Progenitor cell of endocrine pancreas (in vitro differentiated cells): ENCODE measurements around the gene MYOZ1. TPM values are rescaled to one million over a fixed set of nuclear protein-coding genes. Genes with fewer than 3 reads are reported as not detected.

Source experiments
- DNase-seq: peaks from one replicate; pipeline ENCODE4 v3.0.0; 2021; ENCODE audit warnings: low spot score; ENCODE audit not compliant: unreplicated experiment
- H3K27ac Mint-ChIP-seq: 2 replicates; pipeline ENCODE4 v1.8.0; 2021; ENCODE audit warnings: mild to moderate bottlenecking, moderate library complexity, mixed read lengths
- H3K27me3 Mint-ChIP-seq: 2 replicates; pipeline ENCODE4 v1.8.0; 2021; ENCODE audit warnings: mixed read lengths
- H3K36me3 Mint-ChIP-seq: 2 replicates; pipeline ENCODE4 v1.8.0; 2022; ENCODE audit warnings: mixed read lengths; ENCODE audit not compliant: insufficient read depth
- H3K4me1 Mint-ChIP-seq: 2 replicates; pipeline ENCODE4 v1.8.0; 2021; ENCODE audit warnings: low read depth, mixed read lengths
- H3K4me3 Mint-ChIP-seq: 2 replicates; pipeline ENCODE4 v1.8.0; 2021; ENCODE audit warnings: low read depth, mild to moderate bottlenecking, moderate library complexity, mixed read lengths
- H3K9me3 Mint-ChIP-seq: 2 replicates; pipeline ENCODE4 v1.8.0; 2021; ENCODE audit warnings: low read depth, mixed read lengths
- total RNA-seq: library from RNA; stranded (reverse); gene quantifications from 2 replicates; pipeline ENCODE4 v1.2.1, GENCODE V29; 2021
- TF ChIP-seq, protein P1 (sequence below): fragments of 200-600 bp; sonication (generic); IDR thresholded peaks from one replicate; pipeline ENCODE4 v1.5.0; 2021; ENCODE audit warnings: antibody characterized with exemption, mild to moderate bottlenecking; ENCODE audit not compliant: unreplicated experiment

MYOZ1 gene
- total RNA-seq, 1 donor from 2014 or later, result 0.31 TPM

DNA sequence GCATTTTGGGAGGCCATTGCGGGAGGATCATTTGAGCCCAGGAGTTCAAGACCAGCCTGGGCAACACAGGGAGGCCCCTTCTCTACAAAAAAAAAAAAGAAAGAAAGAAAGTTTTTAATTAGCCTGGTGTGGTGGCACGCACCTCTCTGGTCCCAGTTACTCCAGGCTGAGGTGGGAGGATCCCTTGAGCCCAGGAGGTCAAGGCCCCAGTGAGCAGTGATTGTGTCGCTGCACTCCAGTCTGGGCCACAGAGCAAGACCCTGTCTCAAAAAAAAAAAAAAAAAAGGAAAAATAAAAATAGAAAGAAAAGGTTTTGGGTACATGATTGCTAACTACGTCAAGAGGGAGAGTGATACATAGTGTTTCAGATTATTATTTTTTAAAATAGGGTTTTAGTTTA lies 48.2 kb downstream of the MYOZ1 start:
- peaks cover 38% of the 10 kb centered on the region for H3K4me1 Mint-ChIP-seq
- H3K27ac Mint-ChIP-seq, result peak overlapping the region; percentile 96
- no peaks in the 10 kb centered on the region for H3K9me3 Mint-ChIP-seq
- no peaks in the 10 kb centered on the region for H3K27me3 Mint-ChIP-seq
- H3K36me3 Mint-ChIP-seq, result peaks cover under 1% of the 10 kb centered on the region
- no peak overlapping the region for H3K4me3 Mint-ChIP-seq
- no peak for DNase-seq
- TF ChIP-seq, protein P1, sequence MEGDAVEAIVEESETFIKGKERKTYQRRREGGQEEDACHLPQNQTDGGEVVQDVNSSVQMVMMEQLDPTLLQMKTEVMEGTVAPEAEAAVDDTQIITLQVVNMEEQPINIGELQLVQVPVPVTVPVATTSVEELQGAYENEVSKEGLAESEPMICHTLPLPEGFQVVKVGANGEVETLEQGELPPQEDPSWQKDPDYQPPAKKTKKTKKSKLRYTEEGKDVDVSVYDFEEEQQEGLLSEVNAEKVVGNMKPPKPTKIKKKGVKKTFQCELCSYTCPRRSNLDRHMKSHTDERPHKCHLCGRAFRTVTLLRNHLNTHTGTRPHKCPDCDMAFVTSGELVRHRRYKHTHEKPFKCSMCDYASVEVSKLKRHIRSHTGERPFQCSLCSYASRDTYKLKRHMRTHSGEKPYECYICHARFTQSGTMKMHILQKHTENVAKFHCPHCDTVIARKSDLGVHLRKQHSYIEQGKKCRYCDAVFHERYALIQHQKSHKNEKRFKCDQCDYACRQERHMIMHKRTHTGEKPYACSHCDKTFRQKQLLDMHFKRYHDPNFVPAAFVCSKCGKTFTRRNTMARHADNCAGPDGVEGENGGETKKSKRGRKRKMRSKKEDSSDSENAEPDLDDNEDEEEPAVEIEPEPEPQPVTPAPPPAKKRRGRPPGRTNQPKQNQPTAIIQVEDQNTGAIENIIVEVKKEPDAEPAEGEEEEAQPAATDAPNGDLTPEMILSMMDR, result no peak

DNA sequence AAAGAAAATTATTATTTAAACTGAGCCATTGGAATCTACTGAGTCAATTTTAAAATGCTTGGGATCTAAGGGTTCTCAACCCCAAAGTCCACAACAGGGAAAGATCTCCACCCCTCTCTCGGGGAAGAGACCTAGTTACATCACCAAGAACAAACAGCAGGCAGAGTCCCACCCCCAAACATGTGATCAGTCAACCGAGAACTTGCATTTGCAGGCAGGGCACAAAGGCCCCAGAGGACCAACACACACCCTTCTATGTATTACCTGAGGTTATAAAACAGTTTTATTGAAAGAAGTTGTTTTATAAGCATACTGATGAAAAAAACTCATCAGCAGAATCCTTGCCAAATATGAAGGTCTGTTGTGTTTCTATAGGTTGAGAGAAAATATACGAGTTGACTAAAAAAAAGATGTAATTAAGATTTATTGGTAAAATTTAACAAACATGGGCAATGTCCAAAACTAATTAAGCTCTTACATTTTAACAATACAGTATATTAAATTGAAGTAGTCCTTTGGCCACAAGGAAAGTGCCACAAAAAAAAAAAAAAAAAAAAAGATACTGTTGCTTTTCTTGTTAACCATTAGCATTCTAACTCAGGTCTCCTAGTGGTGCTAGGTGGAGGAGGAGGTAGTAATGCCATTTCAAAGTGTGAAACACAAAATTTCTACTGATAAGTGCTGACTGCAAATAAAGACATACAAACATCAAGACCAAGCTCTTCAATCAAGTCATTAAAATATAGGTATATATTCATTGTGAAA lies 49.2 kb downstream of the MYOZ1 start:
- DNase-seq, result peak; percentile 12
- H3K4me3 Mint-ChIP-seq, result peak overlapping the region; percentile 47
- H3K27me3 Mint-ChIP-seq, result no peaks in the 10 kb centered on the region
- no peaks in the 10 kb centered on the region for H3K9me3 Mint-ChIP-seq
- TF ChIP-seq, protein P1, result peak; percentile 24
- peak overlapping the region; percentile 96 for H3K27ac Mint-ChIP-seq
- no peaks in the 10 kb centered on the region for H3K36me3 Mint-ChIP-seq
- peaks cover 44% of the 10 kb centered on the region for H3K4me1 Mint-ChIP-seq

DNA sequence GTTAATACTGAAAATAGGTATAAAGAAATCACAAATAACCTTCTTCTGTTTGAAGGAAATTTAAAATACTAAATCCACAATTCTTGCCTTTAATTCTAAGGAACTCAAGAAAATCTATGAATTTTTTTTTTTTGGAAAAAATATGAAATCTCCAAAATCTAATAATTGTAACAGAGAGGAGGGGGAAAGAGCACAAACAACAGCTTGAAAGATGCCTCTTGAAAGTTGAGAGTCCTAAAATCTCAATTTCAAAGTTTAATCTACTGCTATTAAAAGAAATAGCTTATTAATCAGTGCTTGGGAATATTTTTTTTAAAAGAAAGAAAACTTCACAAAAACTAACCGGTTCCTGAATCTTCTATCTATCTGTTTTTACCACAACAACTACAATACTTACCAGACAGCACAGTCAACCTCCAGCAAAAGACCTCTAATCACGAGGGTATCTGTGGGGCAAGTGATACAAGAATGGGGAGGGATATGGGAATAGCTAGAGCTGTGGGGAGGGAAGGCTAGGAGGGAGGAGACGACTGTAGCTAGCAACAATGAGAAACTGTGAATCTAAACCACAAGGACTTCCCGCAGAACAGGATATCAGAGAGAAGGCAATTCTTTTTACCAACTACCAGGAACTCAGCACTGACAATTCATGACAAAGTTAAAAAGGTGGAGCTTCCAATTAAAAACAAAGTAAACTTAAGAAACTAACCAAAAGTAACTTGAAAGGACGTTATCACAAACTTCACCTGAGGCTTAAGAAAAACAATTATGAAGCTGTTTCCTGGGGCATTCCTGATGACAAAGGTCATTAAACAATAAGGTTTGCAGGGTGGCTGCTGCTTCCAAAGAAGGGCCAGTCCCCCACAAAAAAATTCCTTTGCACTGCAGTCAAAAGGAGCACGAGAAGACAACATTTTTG lies 50.1 kb downstream of the MYOZ1 start, which contains the start of gene USP54:
USP54 (minus strand) TSS at position 462 of the 919 bp plus-strand sequence. CDS start 15,684 bp downstream, outside the sequence.
- peaks cover 54% of the 10 kb centered on the region for H3K4me1 Mint-ChIP-seq
- no peaks in the 10 kb centered on the region for H3K27me3 Mint-ChIP-seq
- H3K27ac Mint-ChIP-seq, result peak within 1 kb of the TSS; percentile 96
- H3K9me3 Mint-ChIP-seq, result no peaks in the 10 kb centered on the region
- TF ChIP-seq, protein P1, result no peak
- peak within 1 kb of the TSS; percentile 47 for H3K4me3 Mint-ChIP-seq
- H3K36me3 Mint-ChIP-seq, result peaks cover 1% of the 10 kb centered on the region
- DNase-seq, result no peak

DNA sequence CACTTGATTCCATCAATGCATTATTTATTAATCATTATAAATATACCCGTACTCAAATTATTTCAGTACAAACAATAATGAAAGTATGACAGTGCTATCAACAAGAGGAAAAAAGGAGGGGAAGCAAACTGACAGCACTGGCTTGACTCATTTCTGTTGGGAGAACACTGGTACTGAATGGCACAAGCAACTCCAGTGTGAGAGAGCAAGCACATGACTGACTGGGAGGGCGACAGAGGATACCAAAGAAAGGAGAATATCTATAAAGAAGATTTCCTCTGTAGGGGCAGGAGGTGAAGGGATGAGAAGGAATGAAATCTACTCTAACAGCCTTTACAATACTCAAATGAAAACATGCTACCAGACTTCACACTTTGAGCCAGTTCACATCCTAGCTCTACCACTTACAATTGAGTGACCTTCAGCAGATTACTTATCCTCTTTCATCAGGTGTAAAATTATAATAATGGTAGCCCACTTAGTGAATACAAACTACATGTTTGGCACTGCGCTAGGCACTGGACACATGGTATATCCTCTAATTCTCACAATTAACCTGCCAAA lies 51.6 kb downstream of the MYOZ1 start:
- peaks cover 3% of the 10 kb centered on the region for H3K9me3 Mint-ChIP-seq
- TF ChIP-seq, protein P1, result no peak
- H3K4me1 Mint-ChIP-seq, result peaks cover 60% of the 10 kb centered on the region
- H3K27ac Mint-ChIP-seq, result peak overlapping the region; percentile 59
- H3K36me3 Mint-ChIP-seq, result peaks cover 8% of the 10 kb centered on the region
- no peaks in the 10 kb centered on the region for H3K27me3 Mint-ChIP-seq
- H3K4me3 Mint-ChIP-seq, result peak overlapping the region; percentile 17
- no peak for DNase-seq

DNA sequence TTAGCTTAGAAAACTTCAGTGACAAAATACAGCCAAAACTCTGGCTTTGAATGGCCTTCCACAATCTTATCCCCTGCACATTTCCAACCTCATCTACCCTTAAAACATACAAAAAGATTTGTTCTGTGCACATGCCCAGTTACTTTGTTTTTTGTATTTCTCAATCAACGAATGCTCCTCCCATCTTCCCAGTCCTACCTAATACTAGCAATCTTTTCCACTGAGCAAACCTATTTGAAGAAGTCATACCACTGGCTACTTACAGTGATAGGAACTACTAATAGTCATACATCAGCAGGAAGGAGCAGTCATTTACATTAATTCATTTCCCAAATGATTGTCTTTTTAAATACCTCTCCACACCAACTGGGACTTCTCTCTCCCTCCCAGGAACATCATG lies 52.6 kb downstream of the MYOZ1 start:
- peak overlapping the region; percentile 17 for H3K4me3 Mint-ChIP-seq
- TF ChIP-seq, protein P1, result no peak
- H3K9me3 Mint-ChIP-seq, result peaks cover 3% of the 10 kb centered on the region
- no peaks in the 10 kb centered on the region for H3K27me3 Mint-ChIP-seq
- H3K4me1 Mint-ChIP-seq, result peaks cover 60% of the 10 kb centered on the region
- peak overlapping the region; percentile 77 for H3K27ac Mint-ChIP-seq
- DNase-seq, result no peak
- peaks cover 8% of the 10 kb centered on the region for H3K36me3 Mint-ChIP-seq
